Endothelial cell of umbilical vein (primary cell): ENCODE results near the gene PLRG1. TPM values are rescaled to one million over a fixed set of nuclear protein-coding genes. Genes with fewer than 3 reads are reported as not detected.

Source experiments
- BruUV-seq: library from RNA; stranded (reverse); fragments of 400-500 nt; replicated peaks from 2 replicates; lab custom pipeline; 2021; lab: Mats Ljungman, UMichigan
- CTCF ChIA-PET: fragments of 300-600, 350-600 bp; sonication (Branson Sonifier 250); formaldehyde crosslinking; loops from one replicate; lab custom pipeline; 2021; ENCODE audit warnings: antibody characterized with exemption, inconsistent platforms; lab: Charles Lee
- POLR2A ChIA-PET: fragments of 300-600, 350-600 bp; sonication (Branson Sonifier 250); formaldehyde crosslinking; loops from one replicate; lab custom pipeline; 2021; ENCODE audit warnings: antibody characterized with exemption, inconsistent platforms; lab: Charles Lee
- DNase-seq: peaks from one replicate; pipeline ENCODE4 v3.0.0-alpha.2; 2011; ENCODE audit warnings: low read depth, low spot score
- FAIRE-seq: peaks from 2 replicates; lab custom pipeline; 2011; peaks lifted over from hg19 to GRCh38; lab: Jason Lieb, UNC
- H2AFZ ChIP-seq: 2 replicates; pipeline ENCODE4 v1.6.0; 2012; ENCODE audit warnings: low read depth, low read length, control low read depth, inconsistent platforms
- H3K27ac ChIP-seq: 2 replicates; pipeline ENCODE4 v1.5.1; 2011; ENCODE audit warnings: low read depth, mild to moderate bottlenecking, control low read depth, low read length, moderate library complexity; ENCODE audit not compliant: insufficient read depth
- H3K27me3 ChIP-seq, 2 experiments: 2 replicates each; pipeline versions ENCODE4 v1.6.0 to v1.6.1; 2011; ENCODE audit warnings: low read length in 2 of 2, mixed read lengths in 1 of 2; ENCODE audit not compliant: control insufficient read depth in 2 of 2, insufficient read depth in 2 of 2
- H3K36me3 ChIP-seq, 2 experiments: 2 replicates in 1 of 2; 3 replicates in 1 of 2; pipeline ENCODE4 v1.5.1; 2011; ENCODE audit warnings: low read length in 2 of 2, mild to moderate bottlenecking in 1 of 2, moderate library complexity in 1 of 2; ENCODE audit not compliant: control insufficient read depth in 2 of 2, insufficient read depth in 2 of 2; ENCODE audit errors: extremely low read depth in 1 of 2
- H3K4me1 ChIP-seq: 3 replicates; pipeline ENCODE4 v1.5.1; 2011; ENCODE audit warnings: mild to moderate bottlenecking, low read length; ENCODE audit not compliant: control insufficient read depth, insufficient read depth; ENCODE audit errors: extremely low read depth
- H3K4me2 ChIP-seq: 2 replicates; pipeline ENCODE4 v1.6.1; 2011; ENCODE audit warnings: low read length, control low read depth, mixed read lengths; ENCODE audit not compliant: insufficient read depth
- H3K4me3 ChIP-seq, 3 experiments: fragments of 200-600 bp in 1 of 3; sonication (generic), shearing (Covaris generic) in 1 of 3; replicated peaks in 1 of 3; 2 replicates each; pipeline ENCODE4 v1.5.1; 2011 to 2016; ENCODE audit warnings: control low read depth in 3 of 3, low read length in 3 of 3, mild to moderate bottlenecking in 2 of 3, inconsistent platforms in 1 of 3, low read depth in 1 of 3, moderate library complexity in 1 of 3; ENCODE audit not compliant: insufficient read depth in 1 of 3
- H3K79me2 ChIP-seq: 2 replicates; pipeline ENCODE4 v1.6.0; 2012; ENCODE audit warnings: low read length, inconsistent platforms; ENCODE audit not compliant: control insufficient read depth, insufficient read depth
- H3K9ac ChIP-seq: replicated peaks from 2 replicates; pipeline ENCODE3; 2011; ENCODE audit warnings: low read length, control low read depth; ENCODE audit not compliant: insufficient read depth; ENCODE audit errors: extremely low read depth
- H3K9me1 ChIP-seq: replicated peaks from 3 replicates; pipeline ENCODE4 v1.6.0; 2011; ENCODE audit warnings: mild to moderate bottlenecking, low read length; ENCODE audit not compliant: control insufficient read depth, insufficient read depth; ENCODE audit errors: extremely low read depth
- H3K9me3 ChIP-seq: replicated peaks from 2 replicates; pipeline ENCODE4 v1.5.1; 2012; ENCODE audit warnings: low read length, inconsistent platforms; ENCODE audit not compliant: control insufficient read depth, insufficient read depth
- H4K20me1 ChIP-seq: replicated peaks from 2 replicates; pipeline ENCODE3; 2011; ENCODE audit warnings: mild to moderate bottlenecking, low read length; ENCODE audit not compliant: control insufficient read depth, insufficient read depth; ENCODE audit errors: extremely low read depth
- EZH2 ChIP-seq: IDR thresholded peaks from 2 replicates; pipeline ENCODE4 v1.6.1; 2012; ENCODE audit warnings: borderline replicate concordance, low read depth, mild to moderate bottlenecking, moderate library complexity, low read length, inconsistent platforms; ENCODE audit not compliant: severe bottlenecking
- FOS ChIP-seq: IDR thresholded peaks from 2 replicates; pipeline ENCODE4 v1.6.1; 2011; ENCODE audit warnings: mild to moderate bottlenecking, low read length, moderate library complexity, borderline replicate concordance; ENCODE audit not compliant: insufficient read depth
- GATA2 ChIP-seq: IDR thresholded peaks from 2 replicates; pipeline ENCODE4 v1.7.0; 2011; ENCODE audit warnings: low read depth, mild to moderate bottlenecking, moderate library complexity, mixed read lengths, low read length; ENCODE audit not compliant: insufficient read length, insufficient read depth
- JUN ChIP-seq: IDR thresholded peaks from 2 replicates; pipeline ENCODE4 v1.6.1; 2011; ENCODE audit warnings: borderline replicate concordance, low read depth; ENCODE audit not compliant: insufficient read length, insufficient read depth
- MAX ChIP-seq: IDR thresholded peaks from 2 replicates; pipeline ENCODE4 v1.6.1; 2011; ENCODE audit not compliant: insufficient read depth, insufficient read length
- MYC ChIP-seq: IDR thresholded peaks from one replicate; pipeline ENCODE4 v1.6.1; 2011; ENCODE audit warnings: mild to moderate bottlenecking, low read depth, low read length
- POLR2A ChIP-seq: IDR thresholded peaks from 2 replicates; pipeline ENCODE4 v1.6.1; 2012; ENCODE audit warnings: low read depth, mild to moderate bottlenecking, control low read depth, low read length
- POLR2AphosphoS5 ChIP-seq: IDR thresholded peaks from 2 replicates; pipeline ENCODE4 v1.6.1; 2012; ENCODE audit warnings: low read depth, mild to moderate bottlenecking, control low read depth, low read length, moderate library complexity; ENCODE audit not compliant: insufficient read depth
- dilution Hi-C: fragments of 300-500 bp; cut with MboI; formaldehyde crosslinking; loops from one replicate; pipeline ENCODE4 v1.15.0; 2019; ENCODE audit warnings: low sequenced_read_pairs; ENCODE audit not compliant: extremely low pct_ligation_motif_present
- intact Hi-C: fragments of 100-400 bp; cut with micrococcal nuclease; formaldehyde crosslinking; loops from one replicate; pipeline ENCODE4 v1.10.0; 2022
- polyA plus RNA-seq, 4 experiments: library from polyadenylated mRNA; depleted of rRNA in 3 of 4; stranded (reverse) in 3 of 4; unstranded in 1 of 4; fragments of >200 nt; gene quantifications; 2 replicates each; pipeline versions ENCODE4 v1.2.1 to v1.2.3, GENCODE V29; 2011 to 2012; ENCODE audit warnings: missing spikeins in 1 of 4
- total RNA-seq: library from RNA; stranded (reverse); gene quantifications from 2 replicates; pipeline ENCODE4 v1.2.3, GENCODE V29; 2021
- TF ChIP-seq, protein P1 (sequence below), 2 donors: IDR thresholded peaks; 1 replicate in 1 of 2; 2 replicates in 1 of 2; pipeline ENCODE4 v1.5.1; 2011; ENCODE audit warnings: low read length in 2 of 2, mild to moderate bottlenecking in 2 of 2, moderate library complexity in 2 of 2, control low read depth in 1 of 2, inconsistent platforms in 1 of 2, low read depth in 1 of 2; ENCODE audit not compliant: insufficient read depth in 1 of 2; ENCODE audit errors: extremely low read depth in 1 of 2

PLRG1 gene
- total and polyA plus RNA-seq, 2 donors (not counting 3 experiments of a cell fraction or from before 2014, with no cell fraction given): 50.9 to 91.9 TPM

- no peak for FAIRE-seq
- H3K79me2 ChIP-seq: no peaks in the 10 kb centered on the region
- POLR2A ChIA-PET: no interaction called here
- H2AFZ ChIP-seq: no peak overlapping the region
- dilution Hi-C loops (no loop called here), intact Hi-C loops (no loop called here)
- no peaks in the 10 kb centered on the region for H3K9me1 ChIP-seq
- no peaks in the 10 kb centered on the region for H3K9me3 ChIP-seq
- no peak for DNase-seq
- CTCF ChIA-PET: interaction anchor here (1.6 kb wide), 1 partner anchor 32 kb away, joined by 4 read pairs; no protein-coding TSS in a partner anchor
- H3K36me3 ChIP-seq: no peaks in the 10 kb centered on the region
- no peaks in the 10 kb centered on the region for H3K4me1 ChIP-seq
- no peak overlapping the region for H3K9ac ChIP-seq
- H3K27me3 ChIP-seq: peaks cover 3 to 4% of the 10 kb centered on the region in 2 experiments
- H3K4me3 ChIP-seq: no peak overlapping the region
- no peak overlapping the region for H3K4me2 ChIP-seq
- H3K27ac ChIP-seq: no peak overlapping the region
- TF ChIP-seq MAX (no peak), EZH2 (no peak), POLR2A (no peak), JUN (no peak), FOS (no peak), POLR2AphosphoS5 (no peak), MYC (no peak), GATA2 (no peak)
- TF ChIP-seq, protein P1, sequence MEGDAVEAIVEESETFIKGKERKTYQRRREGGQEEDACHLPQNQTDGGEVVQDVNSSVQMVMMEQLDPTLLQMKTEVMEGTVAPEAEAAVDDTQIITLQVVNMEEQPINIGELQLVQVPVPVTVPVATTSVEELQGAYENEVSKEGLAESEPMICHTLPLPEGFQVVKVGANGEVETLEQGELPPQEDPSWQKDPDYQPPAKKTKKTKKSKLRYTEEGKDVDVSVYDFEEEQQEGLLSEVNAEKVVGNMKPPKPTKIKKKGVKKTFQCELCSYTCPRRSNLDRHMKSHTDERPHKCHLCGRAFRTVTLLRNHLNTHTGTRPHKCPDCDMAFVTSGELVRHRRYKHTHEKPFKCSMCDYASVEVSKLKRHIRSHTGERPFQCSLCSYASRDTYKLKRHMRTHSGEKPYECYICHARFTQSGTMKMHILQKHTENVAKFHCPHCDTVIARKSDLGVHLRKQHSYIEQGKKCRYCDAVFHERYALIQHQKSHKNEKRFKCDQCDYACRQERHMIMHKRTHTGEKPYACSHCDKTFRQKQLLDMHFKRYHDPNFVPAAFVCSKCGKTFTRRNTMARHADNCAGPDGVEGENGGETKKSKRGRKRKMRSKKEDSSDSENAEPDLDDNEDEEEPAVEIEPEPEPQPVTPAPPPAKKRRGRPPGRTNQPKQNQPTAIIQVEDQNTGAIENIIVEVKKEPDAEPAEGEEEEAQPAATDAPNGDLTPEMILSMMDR (IDR thresholded peaks at IDR 0.05; ENCODE audit: extremely low read depth in 1 of 2, insufficient read depth in 1 of 2, low read depth in 1 of 2, low read length in 2 of 2): no peak
- H4K20me1 ChIP-seq: no peaks in the 10 kb centered on the region
- BruUV-seq: no TSS peak
Observed at GRCh38 chr4:154527308-154527707, 22.9 kb downstream of the PLRG1 start.
